Fibroblast of the aortic adventitia (primary cell): ENCODE results near the gene MYH6. TPM values are rescaled to one million over a fixed set of nuclear protein-coding genes. Genes with fewer than 3 reads are reported as not detected.

Experiments
- DNase-seq: peaks from one replicate; pipeline ENCODE4 v3.0.0-alpha.2; 2010; ENCODE audit warnings: low read depth
- H3K4me3 ChIP-seq: 2 replicates; pipeline ENCODE4 v1.5.1; 2011; ENCODE audit warnings: low read depth, mild to moderate bottlenecking, control low read depth, low read length, moderate library complexity
- total RNA-seq: library from RNA; depleted of rRNA; stranded (reverse); fragments of >200 nt; gene quantifications from 2 replicates; pipeline ENCODE4 v1.2.3, GENCODE V29; 2012; ENCODE audit warnings: low replicate concordance
- TF ChIP-seq, protein P1 (sequence below): IDR thresholded peaks from 2 replicates; pipeline ENCODE4 v1.5.1; 2011; ENCODE audit warnings: mild to moderate bottlenecking, low read length, control low read depth, inconsistent platforms; ENCODE audit not compliant: insufficient read depth

Gene MYH6
- total RNA-seq, 1 donor, result not detected

DNA sequence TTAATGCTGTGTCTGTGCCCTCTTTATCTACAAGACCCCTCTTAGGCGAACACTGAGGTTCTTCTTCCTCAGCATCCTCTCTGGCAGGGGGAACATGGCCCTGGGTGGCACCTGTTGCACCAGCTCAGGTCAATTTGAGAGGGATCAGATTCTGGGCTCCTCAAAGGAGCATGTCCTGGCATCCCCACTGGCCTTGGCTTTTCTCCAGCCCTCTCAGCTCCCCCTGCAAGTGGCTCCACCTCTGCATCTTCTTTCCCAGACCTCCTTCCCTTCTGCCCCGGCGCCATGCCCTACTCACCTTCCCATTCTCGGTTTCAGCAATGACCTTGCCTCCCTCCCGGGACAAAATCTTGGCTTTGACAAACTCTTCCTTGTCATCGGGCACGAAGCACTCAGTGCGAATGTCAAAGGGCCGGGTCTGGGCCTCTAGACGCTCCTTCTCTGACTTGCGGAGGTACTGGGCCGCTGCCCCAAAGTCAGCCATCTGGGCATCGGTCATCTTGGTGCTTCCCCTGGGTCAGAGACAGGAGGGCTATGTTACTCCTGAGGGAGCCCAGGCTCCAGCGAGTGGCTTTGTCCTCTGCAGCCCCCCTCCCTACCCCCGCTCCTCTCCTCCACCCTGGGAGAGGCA lies 1.2 kb downstream of the MYH6 start:
- no peak for DNase-seq
- TF ChIP-seq, protein P1, sequence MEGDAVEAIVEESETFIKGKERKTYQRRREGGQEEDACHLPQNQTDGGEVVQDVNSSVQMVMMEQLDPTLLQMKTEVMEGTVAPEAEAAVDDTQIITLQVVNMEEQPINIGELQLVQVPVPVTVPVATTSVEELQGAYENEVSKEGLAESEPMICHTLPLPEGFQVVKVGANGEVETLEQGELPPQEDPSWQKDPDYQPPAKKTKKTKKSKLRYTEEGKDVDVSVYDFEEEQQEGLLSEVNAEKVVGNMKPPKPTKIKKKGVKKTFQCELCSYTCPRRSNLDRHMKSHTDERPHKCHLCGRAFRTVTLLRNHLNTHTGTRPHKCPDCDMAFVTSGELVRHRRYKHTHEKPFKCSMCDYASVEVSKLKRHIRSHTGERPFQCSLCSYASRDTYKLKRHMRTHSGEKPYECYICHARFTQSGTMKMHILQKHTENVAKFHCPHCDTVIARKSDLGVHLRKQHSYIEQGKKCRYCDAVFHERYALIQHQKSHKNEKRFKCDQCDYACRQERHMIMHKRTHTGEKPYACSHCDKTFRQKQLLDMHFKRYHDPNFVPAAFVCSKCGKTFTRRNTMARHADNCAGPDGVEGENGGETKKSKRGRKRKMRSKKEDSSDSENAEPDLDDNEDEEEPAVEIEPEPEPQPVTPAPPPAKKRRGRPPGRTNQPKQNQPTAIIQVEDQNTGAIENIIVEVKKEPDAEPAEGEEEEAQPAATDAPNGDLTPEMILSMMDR, result no peak
- H3K4me3 ChIP-seq, result no peak overlapping the region

DNA sequence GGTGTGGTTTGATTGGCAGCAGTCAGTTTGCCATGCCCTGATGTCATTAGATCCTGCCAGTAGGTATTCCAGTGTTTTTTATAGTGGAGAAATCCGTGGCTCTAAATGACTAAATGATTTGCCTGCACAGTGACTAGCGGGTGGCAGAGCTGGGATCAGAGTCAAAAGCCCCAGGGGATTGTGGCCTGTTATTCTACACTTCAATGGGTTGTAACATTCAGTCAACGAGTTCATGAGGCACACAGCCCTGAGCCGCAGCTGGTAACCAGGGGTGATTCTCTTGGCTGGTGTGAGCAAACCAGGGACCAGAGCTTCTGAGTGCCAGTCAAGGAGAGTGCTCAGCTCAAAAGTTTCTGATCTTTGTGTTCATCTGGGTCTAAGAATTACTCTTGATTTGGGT lies 1.8 kb downstream of the MYH6 start:
- no peak for DNase-seq
- no peak overlapping the region for H3K4me3 ChIP-seq

DNA sequence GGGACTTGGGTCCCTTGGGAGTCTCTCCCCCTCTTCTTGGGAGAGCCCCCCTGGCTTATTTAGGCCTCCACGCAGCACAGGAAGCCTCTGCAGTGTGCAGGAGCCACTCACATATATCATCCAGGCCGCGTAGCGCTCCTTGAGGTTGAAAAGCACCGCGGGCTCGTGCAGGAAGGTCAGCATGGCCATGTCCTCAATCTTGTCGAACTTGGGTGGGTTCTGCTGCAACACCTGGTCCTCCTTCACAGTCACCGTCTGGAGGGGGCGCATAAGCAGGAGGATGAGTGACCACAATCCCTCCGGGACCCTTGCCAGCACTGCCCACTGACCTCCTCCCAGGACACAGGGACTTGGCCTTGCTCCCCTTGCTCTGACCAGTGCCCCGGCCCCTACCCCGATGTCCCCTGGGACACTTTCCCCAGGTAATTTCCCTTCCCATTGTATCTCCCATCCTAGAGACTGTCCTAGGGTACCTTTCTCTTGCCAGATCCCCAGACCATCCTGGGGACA lies 2.5 kb downstream of the MYH6 start:
- no peak overlapping the region for H3K4me3 ChIP-seq
- no peak for DNase-seq
- TF ChIP-seq, protein P1, result no peak

More for the DNA sequence above, 1.8 kb downstream of the MYH6 start:
- TF ChIP-seq, protein P1, result no peak

DNA sequence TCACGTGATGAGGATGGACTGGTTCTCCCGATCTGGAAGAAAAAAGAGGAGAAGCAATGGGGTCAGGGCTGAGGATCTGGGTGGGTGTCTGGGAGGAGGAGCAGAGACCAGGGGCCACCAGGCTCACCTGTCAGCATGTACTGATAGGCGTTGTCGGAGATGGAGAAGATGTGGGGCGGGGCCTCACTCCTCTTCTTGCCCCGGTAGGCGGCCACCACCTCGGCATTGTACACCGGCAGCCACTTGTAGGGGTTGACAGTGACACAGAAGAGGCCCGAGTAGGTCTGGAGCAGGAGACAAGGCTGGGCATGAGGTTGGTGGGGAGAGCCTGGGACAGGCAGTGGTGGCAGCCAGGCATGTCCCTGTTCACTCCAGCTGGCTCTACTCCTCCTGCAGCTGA lies 3.0 kb downstream of the MYH6 start:
- no peak overlapping the region for H3K4me3 ChIP-seq
- TF ChIP-seq, protein P1, result no peak
- no peak for DNase-seq

DNA sequence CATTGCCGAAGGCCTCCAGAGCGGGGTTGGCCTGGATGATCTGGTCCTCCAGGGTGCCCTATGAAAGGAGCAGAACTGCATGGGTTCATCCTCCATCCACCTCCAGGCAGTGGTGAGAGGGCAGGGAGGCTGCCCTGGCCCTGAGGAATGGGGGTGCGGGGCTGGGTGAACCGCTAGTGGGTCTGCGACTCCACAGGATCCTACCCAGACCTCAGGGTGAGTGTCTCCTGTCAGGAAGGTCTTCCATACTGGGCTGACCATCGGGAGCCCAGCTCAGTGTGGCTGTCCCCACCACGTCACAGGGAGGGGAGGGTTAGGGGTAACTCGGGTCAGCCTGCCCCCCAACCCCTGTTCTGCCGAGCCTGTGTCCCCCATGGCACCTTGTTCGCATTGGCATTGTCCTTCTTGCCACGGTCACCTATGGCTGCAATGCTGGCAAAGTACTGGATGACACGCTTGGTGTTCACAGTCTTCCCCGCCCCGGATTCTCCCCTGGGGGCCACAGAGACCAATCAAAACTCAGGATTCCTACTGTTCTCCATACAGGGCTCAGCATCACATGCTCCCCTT lies 3.7 kb downstream of the MYH6 start:
- TF ChIP-seq, protein P1, result no peak
- H3K4me3 ChIP-seq, result no peak overlapping the region
- no peak for DNase-seq

DNA sequence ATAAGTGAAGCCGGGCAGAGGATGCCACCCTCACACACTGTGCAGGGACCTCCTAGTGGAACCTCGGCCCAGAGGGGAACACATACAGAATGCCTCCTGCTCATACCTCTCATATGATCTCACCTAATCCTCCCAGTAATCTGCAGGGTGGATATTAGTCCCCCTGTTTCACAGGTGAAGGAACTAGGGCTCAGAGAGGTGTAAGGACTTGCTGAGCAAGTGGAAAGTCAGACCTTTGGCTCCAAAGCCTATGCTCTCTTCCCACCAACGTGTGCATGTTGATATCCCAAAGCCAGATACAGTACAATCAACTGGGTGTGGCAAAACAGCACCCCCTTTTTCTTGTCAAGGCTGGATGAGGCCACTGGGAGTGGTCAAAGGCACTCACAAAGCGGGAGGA lies 4.2 kb downstream of the MYH6 start:
- no peak overlapping the region for H3K4me3 ChIP-seq
- DNase-seq, result no peak
- TF ChIP-seq, protein P1, result no peak

DNA sequence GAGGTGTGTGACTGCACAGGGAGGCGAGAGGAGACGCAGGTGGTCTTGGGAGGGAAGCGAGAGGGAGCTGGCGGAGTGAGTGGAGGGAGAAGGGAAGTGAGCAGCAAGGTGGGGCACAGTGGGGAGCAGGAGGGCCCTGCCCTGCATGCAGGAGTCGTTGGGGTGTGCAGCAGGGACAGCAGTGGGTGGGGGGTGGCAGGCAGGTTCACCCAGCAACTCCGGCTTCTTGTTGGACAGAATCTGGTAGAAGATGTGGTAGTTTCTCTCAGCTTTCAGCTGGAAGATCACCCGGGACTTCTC lies 5.0 kb downstream of the MYH6 start:
- no peak overlapping the region for H3K4me3 ChIP-seq
- TF ChIP-seq, protein P1, result no peak
- DNase-seq, result no peak
